Fibroblast of upper back skin (primary cell): ENCODE results near the gene TXNDC17.
A peak's percentile ranks its signal among the peaks of the same experiment; 100 is the strongest.
"Not testable (repeated sequence)": the region's sequence is repeated elsewhere in the genome, so short reads cannot be mapped to it uniquely, and the experiment has no call there.

Experiments
- DNase-seq: peaks from one replicate; pipeline ENCODE4 v3.0.0-alpha.2; 2013

Gene TXNDC17

DNA sequence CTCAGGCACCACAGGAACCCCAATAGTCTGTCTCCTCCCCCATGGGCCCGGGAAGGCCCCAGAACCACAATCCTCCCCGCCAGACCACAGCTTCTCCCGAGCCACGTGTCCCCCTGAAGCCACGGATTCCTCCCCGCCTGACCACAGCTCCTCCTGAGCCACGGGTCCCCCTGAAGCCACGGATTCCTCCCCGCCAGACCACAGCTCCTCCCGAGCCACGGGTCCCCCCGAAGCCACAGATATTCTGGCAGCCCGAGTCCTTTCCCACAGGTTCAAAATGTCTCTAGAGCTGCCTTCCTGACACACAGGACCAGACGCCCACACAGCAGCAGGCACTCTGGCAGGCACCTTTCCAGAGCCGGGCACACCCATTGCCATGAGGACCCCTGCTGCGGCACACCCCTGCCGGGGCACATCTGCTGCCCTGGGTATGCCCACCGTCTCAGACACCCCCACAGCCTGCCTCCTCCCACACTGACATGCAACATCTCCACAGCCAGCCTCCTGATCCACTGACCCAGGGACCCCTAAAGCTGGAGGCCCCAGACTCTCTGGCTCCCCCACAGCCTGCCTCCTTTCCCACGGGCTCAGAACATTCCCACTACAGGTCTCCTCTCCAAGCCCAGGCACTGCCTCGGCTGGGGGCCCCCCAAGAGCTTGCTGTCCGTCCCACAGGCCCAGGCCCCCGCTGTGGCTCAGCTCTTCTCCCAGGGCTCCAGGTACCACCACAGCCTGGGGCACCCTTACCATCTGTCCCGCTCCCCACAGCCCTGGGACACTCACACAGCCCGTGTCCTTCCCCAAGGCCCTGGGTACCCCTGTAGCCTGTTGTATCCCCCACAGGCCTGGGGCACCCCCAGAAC lies 2.6 kb upstream of the TXNDC17 start:
- no peak for DNase-seq

DNA sequence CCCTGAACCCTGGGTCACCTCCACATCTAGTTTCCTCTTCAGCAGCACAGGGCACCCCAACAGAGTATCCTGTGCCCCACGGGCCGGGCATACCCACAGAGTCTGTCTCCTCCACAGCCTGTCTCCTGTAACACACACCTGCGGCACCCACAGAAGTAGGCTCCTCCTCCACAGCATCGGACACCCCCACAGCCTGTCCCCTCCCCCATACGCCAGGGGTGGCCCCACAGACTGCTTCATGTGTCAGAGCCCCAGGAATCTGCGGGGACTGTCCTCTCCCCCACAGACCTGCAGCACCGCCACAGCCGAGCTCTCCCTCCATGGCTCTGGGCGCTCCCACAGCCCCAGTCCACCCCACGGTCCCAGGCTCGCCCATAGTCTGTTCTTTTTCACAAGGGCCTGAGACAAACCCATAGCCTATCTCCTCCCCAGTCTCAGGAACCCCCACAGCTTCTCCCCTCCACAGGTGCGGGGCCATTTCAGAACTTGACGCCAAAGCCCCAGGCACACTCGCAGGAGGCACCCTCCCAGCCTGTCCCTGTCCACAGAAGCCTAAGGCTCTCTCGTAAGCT lies 1.8 kb upstream of the TXNDC17 start:
- no peak for DNase-seq

DNA sequence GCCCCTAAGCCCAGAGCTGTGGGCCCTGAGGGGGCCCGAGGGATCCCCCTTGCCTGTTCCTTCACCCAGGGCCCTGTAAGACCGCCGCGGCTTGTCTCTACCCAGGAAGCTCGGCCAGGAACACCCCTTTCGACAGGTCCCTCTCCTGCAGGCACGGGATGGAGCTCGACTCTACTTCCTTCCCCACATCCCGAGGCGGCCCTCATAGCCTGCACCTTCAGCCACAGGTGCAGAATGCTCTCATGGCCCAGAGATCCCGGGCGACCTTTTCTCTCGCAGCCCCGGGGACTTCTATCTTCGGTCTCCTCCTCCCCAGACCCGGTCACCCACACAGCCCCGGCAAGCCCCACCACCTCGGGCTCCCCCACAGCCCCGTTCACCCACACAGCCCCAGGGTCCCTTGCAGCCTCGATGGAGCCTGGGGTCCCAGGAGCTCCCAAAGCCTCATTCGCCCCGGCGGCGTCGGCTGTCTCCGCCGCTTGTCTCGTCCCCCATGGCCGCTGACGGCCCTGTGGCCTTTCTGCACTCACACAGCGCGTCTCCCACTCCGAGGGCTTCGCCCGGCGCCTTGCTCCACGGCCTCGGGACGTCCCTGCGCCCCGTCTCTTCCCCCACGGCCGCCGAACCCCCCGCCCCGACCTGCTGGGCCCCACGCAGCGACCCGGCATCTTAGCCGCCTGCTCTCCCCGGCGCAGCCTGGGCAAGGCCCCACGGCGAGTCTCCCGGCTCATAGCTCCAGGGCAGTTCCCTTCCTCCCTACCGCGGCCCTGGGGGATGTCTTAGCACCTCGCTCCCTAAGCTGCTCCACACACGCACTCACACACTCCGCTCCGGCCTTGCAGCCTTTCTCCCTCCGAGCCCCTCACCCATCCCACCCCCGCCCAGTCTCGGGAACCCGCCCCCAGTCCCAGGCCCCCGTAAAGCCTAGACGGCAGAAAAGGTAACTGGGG lies 999 bp upstream of the TXNDC17 start:
- DNase-seq = peak; percentile 31

DNA sequence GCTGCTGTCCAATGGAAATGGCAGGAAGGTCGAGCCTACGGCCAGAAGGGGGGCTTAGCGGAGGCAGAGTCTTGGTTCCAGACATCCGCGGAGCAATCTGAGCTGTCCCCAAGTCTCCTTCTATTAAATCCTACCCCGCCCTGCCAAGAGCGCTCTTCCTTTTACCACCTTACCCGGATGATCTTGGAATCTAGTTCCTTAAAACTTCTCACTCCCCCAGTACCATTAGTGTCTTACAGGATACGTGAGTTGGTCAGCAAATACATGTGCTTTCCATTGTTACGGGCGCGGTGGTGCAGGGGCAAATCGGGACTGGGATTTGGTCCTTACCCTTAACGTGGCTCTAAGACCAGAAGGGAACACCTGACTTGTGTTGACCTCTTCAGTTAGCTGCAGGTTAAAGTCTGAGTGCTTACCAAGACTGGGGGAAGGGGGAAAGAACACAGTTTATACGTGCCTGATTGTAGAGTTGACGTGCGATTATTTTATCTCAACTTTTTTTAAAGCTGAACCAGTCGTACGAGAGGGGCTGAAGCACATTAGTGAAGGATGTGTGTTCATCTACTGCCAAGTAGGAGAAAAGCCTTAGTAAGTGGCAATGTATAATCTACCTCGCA lies 495 bp downstream of the TXNDC17 start:
- no peak for DNase-seq

DNA sequence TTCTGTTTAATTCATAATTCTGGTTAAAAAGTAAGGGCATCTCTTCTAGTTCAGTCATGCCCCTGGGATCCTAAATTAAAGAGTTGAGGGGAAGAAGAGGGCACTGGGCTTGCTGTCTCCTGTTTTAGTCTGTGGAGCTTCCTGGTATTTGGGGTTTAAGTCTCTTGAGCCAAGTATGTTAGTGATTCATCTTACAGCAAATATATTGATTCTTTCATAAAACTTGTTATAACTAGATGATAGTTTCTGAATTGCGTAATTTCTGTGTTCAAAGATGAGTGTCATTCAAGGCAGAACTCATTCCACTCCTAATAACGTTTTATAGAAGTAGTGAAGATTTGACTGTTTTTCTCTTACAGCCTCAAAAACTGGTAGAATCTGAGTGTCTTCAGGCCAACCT lies 1.7 kb downstream of the TXNDC17 start:
- peak; percentile 26 for DNase-seq

DNA sequence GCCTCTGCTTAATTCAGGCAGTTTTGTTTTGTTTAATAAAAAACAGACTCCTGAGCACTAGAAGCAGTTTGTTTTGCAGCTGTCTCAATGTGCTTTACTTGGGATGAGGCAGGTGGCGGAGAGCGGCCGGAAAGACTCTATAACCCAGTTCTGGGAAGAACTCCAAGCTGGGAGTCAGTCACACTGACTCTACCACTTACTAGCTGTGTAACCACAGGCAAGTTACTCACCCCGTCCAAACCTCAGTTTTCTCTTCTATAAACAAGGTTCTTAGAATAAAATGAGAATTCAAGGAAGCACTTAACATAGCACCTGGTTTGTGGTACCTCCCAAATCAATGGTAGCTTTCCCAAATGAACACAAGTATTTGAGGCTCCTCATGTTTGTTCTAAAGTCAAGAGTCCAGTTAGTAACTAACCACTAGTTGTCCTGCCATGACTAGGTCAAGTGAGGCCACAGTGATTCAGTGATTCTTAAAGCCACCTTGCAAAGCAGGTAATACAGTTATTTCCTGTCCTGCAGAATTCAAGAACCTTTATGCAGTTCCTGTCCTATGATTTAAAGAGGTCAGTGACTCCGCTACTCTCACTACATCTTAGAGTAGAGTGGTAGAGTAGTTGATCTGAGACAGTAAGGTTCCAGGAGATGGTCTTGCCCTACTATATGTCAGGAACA lies 2.7 kb downstream of the TXNDC17 start:
- peak; percentile 85 for DNase-seq

DNA sequence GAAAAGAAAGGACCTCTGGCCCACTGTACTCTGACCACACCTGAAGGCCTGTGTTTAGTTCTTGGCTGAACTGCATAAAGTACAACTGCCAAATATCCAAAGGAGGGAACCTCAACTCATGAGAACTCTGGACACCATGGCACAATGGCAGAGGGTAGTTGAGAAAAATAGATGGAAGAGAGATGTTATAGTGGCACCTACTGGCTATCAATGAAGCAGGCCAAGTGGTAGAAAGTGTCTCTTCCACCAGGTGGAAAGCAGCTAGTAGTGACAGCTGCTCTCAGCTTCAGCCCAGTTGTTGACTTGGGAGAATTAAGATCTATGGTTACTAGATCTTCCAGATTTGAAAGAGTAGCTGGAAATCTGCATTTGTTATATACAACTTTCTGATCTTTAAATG lies 7.3 kb downstream of the TXNDC17 start:
- no peak for DNase-seq

DNA sequence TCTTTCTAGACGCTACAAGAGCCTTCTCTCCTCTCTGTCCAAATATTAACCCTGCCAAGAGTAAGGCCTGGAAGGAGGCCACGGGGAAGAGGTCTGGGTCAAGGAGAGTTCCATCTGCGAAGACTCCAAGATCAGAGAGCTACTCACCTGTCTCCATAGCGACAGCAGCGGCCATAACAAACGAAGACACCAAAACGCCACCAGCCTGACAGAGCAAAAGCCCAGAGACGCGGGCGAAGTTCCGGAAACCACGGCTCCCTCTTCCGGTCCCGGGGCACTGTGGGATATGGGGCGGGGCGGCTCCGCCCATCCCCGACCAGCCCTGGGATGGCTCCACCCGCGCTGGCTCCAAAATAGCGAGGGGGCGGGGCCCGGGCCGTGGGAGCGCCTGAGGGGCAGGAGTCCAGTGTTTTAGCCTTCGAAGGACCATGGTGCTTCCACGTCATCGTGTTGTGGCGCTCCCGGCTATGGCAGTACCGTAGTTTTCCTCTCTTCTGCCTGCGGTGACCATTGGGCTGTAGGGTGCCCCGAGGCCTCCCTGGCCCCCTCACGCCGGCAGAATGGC lies 10.6 kb downstream of the TXNDC17 start, which contains the start of the genes C17orf100 and MED31:
Gene C17orf100 (plus strand): TSS at position 409 of the 565 bp plus-strand sequence. CDS start 152 bp downstream, at position 561.
Gene MED31 (minus strand): TSS at position 252 of the 565 bp plus-strand sequence. CDS start 77 bp downstream, at position 175.
- peak; percentile 88 for DNase-seq

DNA sequence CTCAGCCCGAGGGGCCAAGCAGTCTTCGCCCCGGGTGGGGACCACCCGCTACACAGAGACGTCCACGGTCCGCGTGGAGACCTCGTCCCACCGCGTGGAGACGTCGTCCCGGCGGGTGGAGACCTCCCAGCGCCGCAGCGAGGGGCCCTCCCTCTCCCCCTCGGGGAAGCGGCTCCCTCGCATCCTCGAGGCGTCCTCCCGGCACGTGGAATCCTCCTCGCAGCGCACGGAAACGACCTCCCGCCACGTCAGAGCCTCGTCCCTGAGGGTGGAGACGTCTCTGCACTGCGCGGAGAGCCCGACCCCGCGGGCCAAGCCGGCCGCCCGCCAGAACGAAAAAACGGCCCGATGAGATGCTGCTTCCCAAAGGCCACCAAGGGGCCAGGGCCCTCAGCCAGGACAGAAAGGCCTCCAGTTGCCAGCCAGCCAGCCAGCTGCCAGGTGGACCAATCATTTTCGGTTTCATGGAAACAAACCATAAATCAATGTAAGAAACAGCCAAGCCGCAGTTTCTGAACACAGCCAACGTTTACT lies 11.1 kb downstream of the TXNDC17 start:
- DNase-seq = peak; percentile 30

DNA sequence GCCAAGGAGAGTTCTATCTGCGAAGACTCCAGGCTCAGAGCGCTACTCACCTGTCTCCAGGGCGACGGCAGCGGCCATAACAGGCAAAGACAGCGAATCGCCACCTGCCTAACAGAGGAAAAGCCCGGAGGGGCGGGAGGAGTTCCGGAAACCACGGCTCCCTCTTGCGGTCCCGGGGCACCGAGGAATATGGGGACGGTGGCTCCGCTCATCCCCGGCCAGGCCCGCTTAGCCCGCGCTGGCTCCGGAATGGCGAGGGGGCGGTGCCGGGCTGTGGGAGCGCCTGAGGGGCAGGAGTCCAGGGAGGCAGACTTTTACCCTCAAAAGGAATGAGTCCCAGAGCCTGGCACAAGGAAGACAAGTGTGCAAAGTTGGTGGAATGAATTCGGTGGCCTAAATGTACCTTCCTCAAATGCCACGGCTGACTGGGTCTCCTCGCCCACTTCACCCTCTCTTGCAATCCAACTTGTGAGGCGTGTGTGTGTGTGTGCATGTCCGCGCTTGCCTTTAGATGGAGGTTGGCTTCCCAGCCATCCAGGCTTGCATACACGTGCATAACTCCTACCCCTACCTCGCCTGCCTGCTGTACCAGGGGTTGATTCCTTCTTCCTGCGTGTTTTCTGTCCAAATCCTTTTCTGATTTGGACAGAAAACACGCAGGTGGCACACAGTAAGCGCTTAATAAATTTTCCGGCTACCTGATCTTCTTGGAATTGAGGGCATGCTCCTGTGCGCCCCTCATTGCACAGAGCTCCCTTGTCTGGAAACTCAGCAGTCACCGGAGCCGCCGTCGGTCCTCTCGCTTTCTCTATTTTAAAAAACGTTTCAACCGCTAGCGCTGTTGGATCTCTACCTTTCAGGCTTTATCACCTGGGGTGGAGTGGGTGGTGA lies 14.2 kb downstream of the TXNDC17 start:
- no peak for DNase-seq

DNA sequence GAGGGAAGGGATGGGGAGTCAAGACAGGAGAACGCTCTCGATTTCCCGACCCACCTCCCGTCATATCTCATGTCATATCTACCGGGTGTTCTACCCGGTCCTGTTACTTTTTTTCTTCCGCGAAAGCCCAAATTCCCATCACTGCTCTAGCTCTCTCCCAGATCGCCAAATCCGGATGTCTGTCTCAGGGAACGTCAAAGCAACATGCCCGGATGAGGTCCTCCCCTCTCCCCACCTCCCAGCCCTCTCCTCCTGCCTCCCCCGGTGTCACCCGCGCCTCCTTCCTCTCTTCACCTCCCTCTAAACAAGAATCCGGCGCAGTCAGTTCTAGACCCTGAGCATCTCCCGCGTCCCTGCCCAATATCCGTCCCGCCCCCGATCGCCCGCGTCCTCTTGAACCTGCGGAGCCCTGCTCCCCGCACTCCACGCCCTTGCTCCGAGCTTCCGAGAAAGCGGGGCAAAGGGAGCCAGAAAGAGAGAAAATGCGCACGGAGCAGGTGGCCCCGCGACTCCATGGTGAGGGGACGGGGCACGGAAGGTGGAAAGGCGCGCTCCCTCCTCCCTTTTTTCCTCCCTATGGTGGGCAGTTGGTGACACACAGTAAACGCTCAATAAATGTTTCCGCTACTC lies 15.0 kb downstream of the TXNDC17 start:
- not testable (repeated sequence) for DNase-seq

DNA sequence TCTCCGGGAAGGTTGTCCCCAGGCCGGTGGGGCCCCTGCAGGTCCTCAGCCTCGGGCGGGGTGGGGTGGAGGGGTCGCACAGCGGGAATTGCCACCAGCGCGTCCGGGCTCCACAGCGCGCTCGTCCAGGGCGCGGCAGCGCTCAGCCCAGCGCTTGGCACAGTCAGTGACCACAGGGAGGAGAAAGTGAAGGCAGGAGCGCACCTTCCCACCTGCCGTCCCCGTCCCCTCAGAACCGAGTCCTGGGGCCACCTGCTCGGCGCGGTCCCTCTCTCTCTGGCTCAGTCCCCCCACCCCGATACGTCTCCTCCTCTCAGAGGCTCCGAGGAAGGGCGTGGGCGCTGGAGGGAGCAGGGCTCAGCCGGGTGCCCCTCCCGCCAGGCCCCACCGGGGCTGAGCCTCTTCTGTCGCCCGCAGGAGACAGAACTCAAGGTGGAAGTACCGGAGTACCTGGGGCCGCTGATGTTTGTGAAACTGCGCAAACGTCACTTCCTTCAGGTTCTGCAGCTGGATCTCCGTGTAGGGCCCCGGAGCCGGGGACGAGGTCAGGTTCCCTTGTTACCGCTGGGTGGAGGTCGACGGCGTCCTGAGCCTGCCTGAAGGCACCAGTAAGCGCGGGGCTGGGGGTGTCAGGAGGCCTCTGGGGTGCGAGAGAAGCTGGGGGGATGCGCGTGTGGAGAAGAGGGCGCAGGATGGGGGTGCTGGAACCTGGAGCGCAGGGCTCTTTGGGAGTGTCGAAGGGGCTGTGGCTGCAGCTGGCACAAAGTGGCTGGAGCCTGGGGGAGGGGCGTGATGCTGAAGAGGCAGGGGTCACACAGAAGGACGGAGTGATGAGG lies 16.2 kb downstream of the TXNDC17 start:
- not testable (repeated sequence) for DNase-seq

DNA sequence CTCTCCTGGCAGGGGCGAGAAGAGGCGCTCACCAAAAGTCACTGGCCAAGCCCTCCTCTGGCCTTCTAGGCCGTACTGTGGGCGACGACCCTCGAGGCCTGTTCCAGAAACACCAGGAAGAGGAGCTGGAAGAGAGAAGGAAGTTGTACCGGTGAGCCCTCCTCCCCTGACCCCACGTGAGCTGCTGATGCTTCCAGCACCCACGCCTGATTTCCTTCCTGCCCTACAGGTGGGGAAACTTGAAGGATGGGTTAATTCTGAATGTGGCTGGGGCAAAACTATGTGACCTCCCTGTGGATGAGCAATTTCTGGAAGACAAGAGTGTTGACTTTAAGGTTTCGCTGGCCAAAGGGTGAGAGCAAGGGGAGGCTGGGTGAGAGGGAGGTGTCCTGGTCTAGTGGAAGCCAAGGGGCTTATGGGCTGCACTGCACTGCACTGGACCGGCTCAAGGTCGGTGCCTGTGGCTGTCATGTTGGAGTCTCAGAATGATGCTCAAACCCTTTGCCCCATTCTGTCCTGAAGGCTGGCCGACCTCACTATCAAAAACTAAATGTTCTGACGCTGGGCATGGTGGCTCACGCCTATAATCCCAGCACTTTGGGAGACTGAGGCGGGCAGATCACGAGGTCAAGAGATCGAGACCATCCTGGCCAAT lies 16.9 kb downstream of the TXNDC17 start:
- DNase-seq = no peak

DNA sequence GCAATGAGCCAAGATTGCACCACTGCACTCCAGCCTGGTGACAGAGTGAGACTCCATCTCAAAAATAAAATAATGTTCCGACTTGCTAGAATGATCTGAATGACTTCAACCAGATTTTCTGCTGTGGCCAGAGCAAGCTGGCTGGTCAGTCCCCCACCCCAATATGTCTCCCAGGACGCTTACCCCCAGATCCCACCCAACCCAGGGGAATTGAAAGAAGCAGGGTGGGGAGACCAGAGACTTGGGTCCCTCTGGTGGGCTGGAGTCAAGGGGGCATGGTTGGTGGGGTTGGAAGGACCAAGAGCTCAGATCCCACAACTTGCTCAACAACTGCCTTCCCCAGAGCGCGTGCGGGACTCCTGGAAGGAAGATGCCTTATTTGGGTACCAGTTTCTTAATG lies 17.6 kb downstream of the TXNDC17 start:
- DNase-seq = not testable (repeated sequence)

DNA sequence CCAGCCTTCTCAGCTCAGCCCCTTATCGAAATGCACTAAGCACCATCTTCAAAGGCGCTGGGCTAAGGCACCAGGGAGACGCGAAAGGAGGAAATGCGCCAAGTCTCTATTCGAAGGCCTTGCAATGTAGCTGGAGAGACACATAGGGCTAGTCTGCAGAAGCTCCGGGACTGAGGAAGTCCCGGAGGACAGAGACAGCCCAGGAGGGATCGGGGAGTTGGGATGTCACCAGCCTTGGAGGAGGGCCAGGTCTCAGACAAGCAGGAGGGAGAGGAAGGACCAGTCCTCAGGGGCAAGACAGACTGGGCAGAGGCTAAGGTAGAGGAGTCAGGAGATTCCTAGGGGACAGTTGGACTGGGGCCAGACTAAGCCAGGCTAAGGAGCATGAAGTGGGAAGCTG lies 19.2 kb downstream of the TXNDC17 start:
- DNase-seq = no peak

DNA sequence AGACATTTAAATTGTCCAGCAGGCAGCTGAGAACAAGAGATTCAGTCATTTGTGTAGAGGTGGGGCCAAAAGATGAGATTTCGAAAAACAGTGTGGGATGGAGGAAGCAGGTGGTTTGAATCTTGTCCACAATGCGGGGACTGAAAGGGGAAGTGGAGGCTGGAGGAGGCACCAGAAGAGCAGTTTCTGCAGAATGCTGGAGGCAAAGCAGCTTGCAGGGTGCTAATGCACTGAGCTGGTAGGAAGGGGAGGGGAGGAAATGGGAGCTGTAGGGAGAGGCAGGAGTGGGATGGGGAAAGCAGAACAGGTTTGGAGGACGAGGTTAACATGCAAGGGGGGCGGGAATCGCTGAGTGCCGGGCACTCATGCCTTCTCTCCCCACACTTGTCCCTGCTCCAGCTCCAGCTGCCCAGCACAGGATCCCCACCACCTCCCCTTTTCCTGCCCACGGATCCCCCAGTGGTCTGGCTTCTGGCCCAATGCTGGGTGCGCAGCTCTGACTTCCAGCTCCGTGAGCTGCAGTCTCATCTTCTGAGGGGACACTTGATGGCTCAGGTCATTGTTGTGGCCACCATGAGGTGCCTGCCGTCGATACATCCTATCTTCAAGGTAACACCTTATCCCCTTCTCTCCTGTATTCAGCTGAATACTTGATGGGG lies 20.1 kb downstream of the TXNDC17 start:
- DNase-seq = no peak

DNA sequence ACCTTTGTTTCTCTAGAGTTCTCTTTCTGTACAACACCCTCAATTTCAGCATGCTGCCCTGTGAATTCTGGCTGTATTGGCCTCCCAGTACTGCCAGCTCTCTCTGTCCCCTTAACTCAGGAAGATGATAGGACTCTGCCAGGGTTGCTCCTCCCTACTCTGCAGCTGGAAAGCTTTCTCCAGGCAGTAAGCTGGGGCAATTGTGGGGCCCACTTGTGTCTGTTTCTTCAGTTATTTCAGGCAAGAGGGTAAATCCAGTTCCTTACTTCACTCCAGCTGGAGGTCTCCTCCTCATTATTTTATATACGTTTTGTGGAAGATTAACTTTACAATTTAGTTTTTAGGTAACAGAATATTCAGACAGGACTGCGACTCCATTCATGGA lies 20.6 kb downstream of the TXNDC17 start:
- no peak for DNase-seq

DNA sequence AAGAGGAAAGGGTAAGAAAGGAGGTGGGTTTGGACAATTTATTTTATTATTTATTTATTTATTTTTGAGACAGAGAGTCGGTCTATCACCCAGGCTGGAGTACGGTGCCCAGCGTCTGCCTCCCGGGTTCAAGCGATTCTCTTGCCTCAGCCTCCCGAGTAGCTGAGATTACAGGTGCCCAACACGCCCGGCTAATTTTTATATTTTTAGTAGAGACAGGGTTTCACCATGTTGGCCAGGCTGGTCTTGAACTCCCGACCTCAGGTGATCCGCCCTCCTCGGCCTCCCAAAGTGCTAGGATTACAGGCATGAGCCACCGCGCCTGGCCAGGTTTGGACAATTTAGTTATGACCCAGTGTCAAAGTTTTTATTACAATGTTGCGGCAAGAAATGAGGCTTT lies 22.3 kb downstream of the TXNDC17 start:
- not testable (repeated sequence) for DNase-seq
